ENCODE measurements around the gene PRTFDC1.
A peak's percentile ranks its signal among the peaks of the same experiment; 100 is the strongest.

The PRTFDC1 gene

GRCh38 chr10:24872049-24872789, 80.2 kb downstream of the PRTFDC1 start:
- DNase-seq (ENCODE audit: low read depth), result peak; percentile 37

GRCh38 chr10:24871011-24871935, 81.1 kb downstream of the PRTFDC1 start:
- DNase-seq (ENCODE audit: low read depth), result peak; percentile 86

DNA sequence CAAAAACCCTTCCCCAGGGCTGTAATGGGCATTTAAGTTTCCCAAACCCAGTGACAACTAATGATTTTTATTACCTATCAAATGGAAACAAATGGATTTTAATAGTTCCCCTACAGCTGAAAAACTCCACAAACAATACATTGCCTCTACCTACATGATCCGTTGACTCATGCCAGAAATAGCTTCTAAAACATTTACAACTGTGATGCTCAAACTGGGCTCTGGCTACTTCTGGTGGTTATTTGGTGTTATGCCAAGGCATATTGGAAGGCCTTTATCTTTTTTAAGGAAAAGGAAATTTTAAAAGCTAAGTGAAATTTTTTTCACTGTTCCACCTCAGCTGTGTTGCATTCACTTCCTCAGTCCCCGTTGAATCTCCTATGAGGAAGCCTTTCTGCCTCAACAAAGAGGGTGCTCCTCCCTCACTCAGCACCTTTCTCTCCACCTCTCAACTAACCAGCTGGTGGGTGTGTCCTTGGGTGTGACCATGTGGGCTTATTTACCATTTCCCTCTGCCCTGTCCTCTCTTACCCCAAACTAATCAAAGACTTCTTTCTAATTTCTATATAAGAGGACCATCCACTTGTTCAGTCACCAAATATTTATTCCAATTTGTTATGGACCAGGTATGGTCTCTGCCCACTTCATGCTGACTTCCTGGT, 82.9 kb downstream of the PRTFDC1 start:
- DNase-seq (ENCODE audit: low read depth), result peak; percentile 64

GRCh38 chr10:24866604-24867583, 85.5 kb downstream of the PRTFDC1 start:
- peak; percentile 85 for DNase-seq (ENCODE audit: low read depth)

GRCh38 chr10:24865783-24866182, 86.6 kb downstream of the PRTFDC1 start:
- DNase-seq (ENCODE audit: low read depth), result no peak

DNA sequence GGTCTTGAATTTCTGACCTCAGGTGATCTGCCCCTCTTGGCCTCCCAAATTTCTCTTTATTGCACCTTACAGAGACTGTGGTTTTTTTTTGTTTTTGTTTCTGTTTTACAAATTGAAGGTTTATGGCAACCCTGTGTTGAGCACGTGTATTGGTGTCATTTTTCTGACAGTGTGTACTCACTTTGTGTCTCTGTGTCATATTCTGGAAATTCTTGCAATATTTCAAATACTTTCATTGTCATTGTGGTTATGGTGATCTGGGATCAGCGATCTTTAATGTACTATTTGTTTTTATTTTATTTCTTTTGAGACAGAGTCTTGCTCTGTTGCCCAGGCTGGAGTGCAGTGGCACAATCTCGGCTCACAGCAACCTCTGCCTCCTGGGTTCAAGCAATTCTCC, 89.8 kb downstream of the PRTFDC1 start:
- no peak for DNase-seq (ENCODE audit: low read depth)

- DNase-seq (ENCODE audit: low read depth), result peak; percentile 75
Observed at GRCh38 chr10:24858288-24859270, 93.8 kb downstream of the PRTFDC1 start.

GRCh38 chr10:24857031-24857725, 95.2 kb downstream of the PRTFDC1 start:
- no peak for DNase-seq (ENCODE audit: low read depth)

GRCh38 chr10:24854256-24854655, 98.2 kb downstream of the PRTFDC1 start:
- DNase-seq (ENCODE audit: low read depth), result no peak

DNA sequence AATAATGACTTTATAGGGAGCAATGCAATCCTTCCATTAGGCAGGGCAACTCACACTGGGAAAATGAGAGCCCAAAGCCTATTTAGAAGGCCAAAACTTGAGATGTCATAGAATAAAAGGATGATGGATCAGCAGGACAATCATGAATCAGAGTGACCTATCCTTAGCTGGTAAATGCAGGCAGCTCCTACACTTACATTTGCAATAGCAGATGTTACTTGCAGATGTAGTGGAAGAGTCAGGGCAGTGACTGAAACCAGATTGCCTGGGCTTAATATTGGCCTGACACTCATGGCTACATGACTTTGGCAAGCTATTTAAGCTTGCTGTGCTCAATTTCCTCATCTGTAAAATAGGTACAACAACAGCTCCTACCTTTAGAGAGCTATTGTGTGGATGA, 98.7 kb downstream of the PRTFDC1 start:
- no peak for DNase-seq (ENCODE audit: low read depth)

DNA sequence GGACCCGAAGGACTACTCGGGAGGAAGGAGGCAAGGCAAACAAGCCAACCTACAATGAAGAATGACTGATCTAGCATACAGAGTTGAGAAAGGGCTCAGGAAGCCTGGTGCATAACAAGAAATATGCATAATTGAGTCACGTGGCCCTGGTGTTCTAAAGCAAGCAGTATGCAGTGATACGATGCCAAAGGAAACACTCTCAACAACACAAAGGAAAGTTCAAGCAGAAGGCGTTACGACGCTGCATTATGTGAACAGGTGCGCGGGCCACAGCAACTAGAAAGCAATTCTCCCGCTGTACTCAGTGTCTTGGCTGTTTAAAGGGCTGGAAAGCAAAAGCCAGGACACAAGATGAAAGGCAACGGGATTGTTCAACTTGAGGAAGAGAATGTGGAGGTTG, 100.8 kb downstream of the PRTFDC1 start:
- peak; percentile 89 for DNase-seq (ENCODE audit: low read depth)

GRCh38 chr10:24850727-24851296, 101.6 kb downstream of the PRTFDC1 start:
- no peak for DNase-seq (ENCODE audit: low read depth)

DNA sequence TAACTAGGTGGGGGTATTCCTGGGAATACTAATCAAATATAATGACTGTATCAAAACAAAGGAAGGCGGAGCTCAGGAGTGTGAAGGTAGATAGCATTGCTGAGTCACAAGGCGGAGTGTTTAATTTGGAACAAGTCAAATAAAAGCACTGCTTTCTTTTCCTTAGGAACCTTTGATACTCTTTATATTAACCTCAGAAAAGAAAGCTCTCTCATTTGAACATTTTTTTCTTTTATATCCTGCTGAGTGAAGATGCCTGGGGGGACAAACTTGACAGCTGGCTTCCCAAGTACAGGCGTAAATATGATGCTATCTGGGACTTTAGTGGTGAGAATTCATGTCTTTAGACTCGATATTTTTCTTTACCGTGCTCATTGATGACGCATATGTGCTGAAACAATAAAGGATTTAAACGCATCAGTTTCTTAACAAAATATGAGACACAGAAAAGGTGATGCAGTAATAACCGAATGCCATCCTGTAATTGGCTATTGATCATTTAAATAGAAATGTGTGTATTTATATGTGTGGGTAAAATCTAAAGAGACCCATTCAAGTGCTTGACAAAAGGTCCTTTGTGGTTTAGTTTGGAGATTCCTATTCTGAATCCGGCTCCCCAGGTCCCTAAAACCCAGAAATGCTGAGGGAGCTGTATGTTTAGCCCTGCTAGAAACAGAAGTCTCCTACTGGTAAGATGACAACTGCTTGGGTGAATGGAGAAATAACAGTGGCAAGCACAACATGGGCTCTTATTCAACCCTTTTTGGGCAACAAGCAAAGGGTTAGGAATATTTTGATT, 102.7 kb downstream of the PRTFDC1 start:
- no peak for DNase-seq (ENCODE audit: low read depth)

DNA sequence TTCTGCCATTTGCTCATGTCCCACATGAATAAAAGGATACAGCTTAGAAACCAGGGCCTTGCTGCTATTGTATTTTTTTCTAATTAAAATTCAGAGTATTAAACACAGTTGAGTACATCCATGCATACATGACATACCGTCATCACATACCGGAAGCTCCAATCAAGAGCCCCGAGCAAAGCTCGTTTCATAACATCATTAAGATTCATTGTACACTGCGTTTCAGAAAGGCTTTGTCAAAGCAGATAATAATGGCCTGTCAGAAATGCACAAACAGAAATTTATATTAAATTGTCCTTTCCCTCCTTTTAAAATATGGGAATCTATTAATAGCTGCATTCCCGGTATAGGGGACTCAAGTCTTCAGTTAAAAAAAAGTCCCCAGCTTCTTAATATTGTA, 103.4 kb downstream of the PRTFDC1 start:
- DNase-seq (ENCODE audit: low read depth), result no peak

GRCh38 chr10:24848195-24848594, 104.2 kb downstream of the PRTFDC1 start:
- no peak for DNase-seq (ENCODE audit: low read depth)

GRCh38 chr10:24847112-24848070, 105.0 kb downstream of the PRTFDC1 start:
- DNase-seq (ENCODE audit: low read depth), result no peak

DNA sequence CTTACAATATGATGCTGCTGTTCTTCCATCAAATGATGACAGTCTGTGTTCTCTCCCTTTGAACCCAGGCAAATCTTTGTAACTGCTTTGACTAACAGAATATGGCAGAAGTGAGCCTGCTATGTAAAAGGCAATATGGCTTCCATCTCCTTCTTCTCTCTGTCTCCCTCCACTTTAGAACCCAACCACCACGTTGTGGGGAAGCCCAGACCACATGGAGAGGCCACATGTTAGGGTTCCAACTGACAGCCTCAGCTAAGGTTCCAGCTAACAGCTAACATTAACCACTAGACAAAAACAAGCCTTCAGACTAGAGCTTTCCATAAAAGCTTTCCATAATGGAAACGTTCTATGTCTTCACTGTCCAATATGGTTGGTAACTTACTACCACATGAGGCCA, 107.7 kb downstream of the PRTFDC1 start:
- DNase-seq (ENCODE audit: low read depth), result no peak

Data from iris pigment epithelial cell (primary cell).